Measurements from ENCODE around the gene MAP2K5.

MAP2K5 gene

DNA sequence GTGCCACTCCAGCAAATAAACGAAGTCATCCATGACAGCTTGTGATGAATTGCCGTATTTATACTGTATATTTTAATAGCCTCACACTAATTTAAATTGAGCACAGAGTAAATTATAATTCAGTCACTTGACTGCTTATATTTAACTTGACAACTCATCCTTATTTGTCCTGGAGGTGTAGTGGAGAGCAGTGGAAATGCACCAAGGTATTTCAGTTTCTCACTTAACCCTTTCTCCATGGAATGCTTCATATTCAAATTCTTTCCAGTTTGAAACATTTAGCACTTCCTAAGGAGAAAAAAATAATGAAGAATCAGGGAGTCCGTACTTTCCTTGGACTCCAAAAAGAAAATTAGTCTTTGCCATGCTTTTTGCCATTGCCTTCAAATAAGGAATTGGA, 99.0 kb downstream of the MAP2K5 start:
- TF ChIP-seq, protein P1, sequence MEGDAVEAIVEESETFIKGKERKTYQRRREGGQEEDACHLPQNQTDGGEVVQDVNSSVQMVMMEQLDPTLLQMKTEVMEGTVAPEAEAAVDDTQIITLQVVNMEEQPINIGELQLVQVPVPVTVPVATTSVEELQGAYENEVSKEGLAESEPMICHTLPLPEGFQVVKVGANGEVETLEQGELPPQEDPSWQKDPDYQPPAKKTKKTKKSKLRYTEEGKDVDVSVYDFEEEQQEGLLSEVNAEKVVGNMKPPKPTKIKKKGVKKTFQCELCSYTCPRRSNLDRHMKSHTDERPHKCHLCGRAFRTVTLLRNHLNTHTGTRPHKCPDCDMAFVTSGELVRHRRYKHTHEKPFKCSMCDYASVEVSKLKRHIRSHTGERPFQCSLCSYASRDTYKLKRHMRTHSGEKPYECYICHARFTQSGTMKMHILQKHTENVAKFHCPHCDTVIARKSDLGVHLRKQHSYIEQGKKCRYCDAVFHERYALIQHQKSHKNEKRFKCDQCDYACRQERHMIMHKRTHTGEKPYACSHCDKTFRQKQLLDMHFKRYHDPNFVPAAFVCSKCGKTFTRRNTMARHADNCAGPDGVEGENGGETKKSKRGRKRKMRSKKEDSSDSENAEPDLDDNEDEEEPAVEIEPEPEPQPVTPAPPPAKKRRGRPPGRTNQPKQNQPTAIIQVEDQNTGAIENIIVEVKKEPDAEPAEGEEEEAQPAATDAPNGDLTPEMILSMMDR (conservative IDR thresholded peaks at IDR 0.05; ENCODE audit: low read length), result no peak
- TF ChIP-seq EZH2phosphoT487 (IDR thresholded peaks at IDR 0.05; ENCODE audit: borderline replicate concordance), result no peak
- Histone ChIP-seq H4K20me1 (ENCODE audit: insufficient read depth, low read length, poor library complexity, severe bottlenecking) (no peaks in the 10 kb centered on the region), H3K79me2 (ENCODE audit: insufficient read depth, low read length) (no peaks in the 10 kb centered on the region), H3K36me3 (ENCODE audit: insufficient read depth, low read length) (peaks cover 19% of the 10 kb centered on the region; the same call in 1 of the 2 replicates), H3K9me3 (ENCODE audit: insufficient read depth, low read depth, low read length) (no peaks in the 10 kb centered on the region), H3K9me2 (replicated peaks; ENCODE audit: low read depth, low read length) (no peaks in the 10 kb centered on the region), H3K27me3 (ENCODE audit: insufficient read depth, low read length, poor library complexity, severe bottlenecking) (no peaks in the 10 kb centered on the region), H3K4me1 (ENCODE audit: insufficient read depth, low read length, poor library complexity, severe bottlenecking) (peaks cover 6% of the 10 kb centered on the region), H3K4me3 (ENCODE audit: low read length, poor library complexity, severe bottlenecking) (no peak overlapping the region), H3K4me2 (ENCODE audit: low read depth, low read length, poor library complexity, severe bottlenecking) (no peak overlapping the region), H3F3A (ENCODE audit: low read depth) (no peaks in the 10 kb centered on the region), H2AFZ (ENCODE audit: low read length) (no peak overlapping the region), H3K9ac (ENCODE audit: low read depth, low read length, poor library complexity, severe bottlenecking) (no peak overlapping the region)

DNA sequence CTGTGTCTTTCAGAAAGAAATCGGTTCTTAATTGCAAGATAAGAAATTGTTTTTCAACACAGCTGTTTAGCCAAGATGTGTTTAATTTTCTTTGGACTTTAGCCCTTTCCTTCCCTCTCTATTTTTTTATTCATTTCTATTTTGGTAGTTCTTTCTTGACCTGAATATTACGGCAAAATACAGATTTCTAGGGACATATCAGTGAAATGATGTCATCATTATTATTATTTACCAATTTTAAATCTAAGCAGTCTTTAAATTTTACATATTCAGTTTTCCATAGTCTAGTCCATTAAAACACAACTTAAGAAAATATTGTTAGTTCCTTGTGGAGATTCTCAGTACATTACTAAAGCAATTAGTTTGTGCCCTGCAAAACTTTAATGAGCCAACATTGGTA, 104.3 kb downstream of the MAP2K5 start:
- TF ChIP-seq, protein P1 (conservative IDR thresholded peaks at IDR 0.05; ENCODE audit: low read length), result no peak
- TF ChIP-seq EZH2phosphoT487 (IDR thresholded peaks at IDR 0.05; ENCODE audit: borderline replicate concordance), result no peak
- H3F3A ChIP-seq (ENCODE audit: low read depth), result no peaks in the 10 kb centered on the region
- H3K9me2 ChIP-seq (replicated peaks; ENCODE audit: low read depth, low read length), result no peaks in the 10 kb centered on the region
- H3K4me2 ChIP-seq (ENCODE audit: low read depth, low read length, poor library complexity, severe bottlenecking), result no peak overlapping the region
- H3K9ac ChIP-seq (ENCODE audit: low read depth, low read length, poor library complexity, severe bottlenecking), result no peak overlapping the region
- no peaks in the 10 kb centered on the region for H4K20me1 ChIP-seq (ENCODE audit: insufficient read depth, low read length, poor library complexity, severe bottlenecking)
- H2AFZ ChIP-seq (ENCODE audit: low read length), result no peak overlapping the region
- H3K36me3 ChIP-seq (ENCODE audit: insufficient read depth, low read length), result peaks cover 32% of the 10 kb centered on the region
- no peaks in the 10 kb centered on the region for H3K9me3 ChIP-seq (ENCODE audit: insufficient read depth, low read depth, low read length)
- H3K79me2 ChIP-seq (ENCODE audit: insufficient read depth, low read length), result no peaks in the 10 kb centered on the region
- H3K4me3 ChIP-seq (ENCODE audit: low read length, poor library complexity, severe bottlenecking), result no peak overlapping the region
- peaks cover 6% of the 10 kb centered on the region for H3K4me1 ChIP-seq (ENCODE audit: insufficient read depth, low read length, poor library complexity, severe bottlenecking)
- H3K27me3 ChIP-seq (ENCODE audit: insufficient read depth, low read length, poor library complexity, severe bottlenecking), result no peaks in the 10 kb centered on the region

DNA sequence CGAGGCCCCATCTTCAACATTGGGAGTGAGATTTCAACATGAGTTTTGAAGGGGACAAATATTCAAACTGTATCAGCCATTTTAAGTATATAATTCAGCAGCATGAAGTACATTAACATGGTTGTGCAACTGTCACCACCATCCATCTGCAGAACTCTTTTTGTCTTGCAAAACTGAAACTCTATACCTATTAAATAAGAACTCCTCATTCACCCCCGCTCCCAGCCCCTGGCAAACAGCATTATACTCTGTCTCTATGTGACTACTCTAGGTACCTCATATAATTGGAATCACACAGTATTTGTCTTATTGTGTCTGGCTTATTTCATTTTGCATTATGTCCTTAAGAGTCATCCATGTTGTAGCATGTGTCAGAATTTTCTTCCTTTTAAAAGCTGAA, 110.1 kb downstream of the MAP2K5 start:
- H3K4me2 ChIP-seq (ENCODE audit: low read depth, low read length, poor library complexity, severe bottlenecking), result no peak overlapping the region
- H3K9ac ChIP-seq (ENCODE audit: low read depth, low read length, poor library complexity, severe bottlenecking), result no peak overlapping the region
- no peak overlapping the region for H2AFZ ChIP-seq (ENCODE audit: low read length)
- H3K9me3 ChIP-seq (ENCODE audit: insufficient read depth, low read depth, low read length), result peaks cover 20% of the 10 kb centered on the region
- no peak overlapping the region for H3K4me3 ChIP-seq (ENCODE audit: low read length, poor library complexity, severe bottlenecking)
- H4K20me1 ChIP-seq (ENCODE audit: insufficient read depth, low read length, poor library complexity, severe bottlenecking), result no peaks in the 10 kb centered on the region
- no peaks in the 10 kb centered on the region for H3K79me2 ChIP-seq (ENCODE audit: insufficient read depth, low read length)
- H3K36me3 ChIP-seq (ENCODE audit: insufficient read depth, low read length), result peaks cover 44% of the 10 kb centered on the region
- H3K9me2 ChIP-seq (replicated peaks; ENCODE audit: low read depth, low read length), result no peaks in the 10 kb centered on the region
- no peaks in the 10 kb centered on the region for H3K4me1 ChIP-seq (ENCODE audit: insufficient read depth, low read length, poor library complexity, severe bottlenecking)
- H3K27me3 ChIP-seq (ENCODE audit: insufficient read depth, low read length, poor library complexity, severe bottlenecking), result no peaks in the 10 kb centered on the region
- H3F3A ChIP-seq (ENCODE audit: low read depth), result no peaks in the 10 kb centered on the region
- no peak for TF ChIP-seq EZH2phosphoT487 (IDR thresholded peaks at IDR 0.05; ENCODE audit: borderline replicate concordance)
- TF ChIP-seq, protein P1 (conservative IDR thresholded peaks at IDR 0.05; ENCODE audit: low read length), result no peak
